Stomach (tissue), 4 donors: ENCODE measurements around the gene EGFLAM.

Experiments used
- CTCF ChIP-seq, 7 experiments: fragments of 450-650 bp in 4 of 7; fragments of 200-600 bp in 3 of 7; sonication (generic) in 3 of 7; IDR thresholded peaks; one replicate each; pipeline ENCODE4 v1.5.1; 2016 to 2019; ENCODE audit warnings: antibody characterized with exemption in 7 of 7, control low read depth in 2 of 7, mild to moderate bottlenecking in 1 of 7
- POLR2A ChIP-seq, 4 donors: fragments of 450-650 bp; IDR thresholded peaks; one replicate each; pipeline ENCODE4 v1.6.1; 2016; ENCODE audit warnings: antibody characterized with exemption in 4 of 4, control low read depth in 2 of 4, mild to moderate bottlenecking in 1 of 4, moderate library complexity in 1 of 4
- POLR2AphosphoS5 ChIP-seq, 3 donors: sonication (generic); formaldehyde crosslinking; IDR thresholded peaks; one replicate each; pipeline ENCODE4 v1.6.1; 2016; ENCODE audit warnings: antibody characterized with exemption in 3 of 3

DNA sequence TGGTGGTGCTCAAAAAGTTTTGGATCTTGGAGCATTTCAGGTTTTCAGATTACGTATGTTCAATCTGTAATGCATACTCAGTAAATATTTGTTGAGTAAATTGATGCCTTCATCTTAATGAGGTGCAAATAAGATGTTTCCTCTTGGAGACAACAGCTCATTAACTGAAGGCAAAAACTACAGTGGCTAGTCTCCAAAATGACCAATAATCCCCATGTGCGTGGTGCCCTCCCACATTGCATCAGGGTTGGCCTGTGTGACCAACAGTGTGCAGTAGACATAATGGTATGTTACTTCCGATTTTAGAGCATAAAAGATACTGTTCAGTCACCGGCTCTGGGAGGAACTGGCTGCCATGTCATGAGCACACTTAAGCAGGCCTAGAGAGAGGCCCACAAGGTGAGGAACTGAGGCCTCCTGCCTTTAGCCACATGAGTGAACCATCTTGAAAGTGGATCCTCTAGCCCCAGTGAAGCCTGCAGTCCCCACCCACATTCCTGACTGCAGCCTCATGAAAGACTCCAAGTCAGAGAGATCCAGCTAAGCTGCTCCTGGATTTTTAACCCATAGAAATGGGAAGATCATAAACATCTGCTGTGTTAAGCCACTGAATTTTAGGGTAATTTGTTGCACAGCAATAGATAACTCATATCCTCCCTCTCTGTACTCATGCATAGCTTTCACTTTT lies 242.4 kb downstream of the EGFLAM start:
- TF ChIP-seq POLR2AphosphoS5 (IDR thresholded peaks at IDR 0.05) (no peak), POLR2A (IDR thresholded peaks at IDR 0.05) (no peak), CTCF (IDR thresholded peaks at IDR 0.05) (no peak)
